ACC112 (cell line): ENCODE data around the gene FAM89B.
A peak's percentile ranks its signal among the peaks of the same experiment; 100 is the strongest.

Experiments
- H2AFZ ChIP-seq: fragments of 200-600 bp; sonication (generic); one replicate; pipeline ENCODE4 v1.6.0; 2017; ENCODE audit warnings: antibody characterized with exemption, low read length; ENCODE audit not compliant: unreplicated experiment
- H3K27ac ChIP-seq: fragments of 200-600 bp; sonication (generic); 2 replicates; pipeline ENCODE4 v1.5.1; 2014; ENCODE audit warnings: low read depth, mild to moderate bottlenecking, antibody characterized with exemption, low read length, moderate library complexity
- H3K27me3 ChIP-seq: fragments of 200-600 bp; sonication (generic); 2 replicates; pipeline ENCODE4 v1.6.1; 2014; ENCODE audit warnings: mild to moderate bottlenecking, antibody characterized with exemption, low read length, moderate library complexity, mixed read lengths; ENCODE audit not compliant: insufficient read depth
- H3K36me3 ChIP-seq: fragments of 200-600 bp; sonication (generic); 2 replicates; pipeline ENCODE4 v1.6.1; 2016; ENCODE audit warnings: mild to moderate bottlenecking, antibody characterized with exemption, low read length, moderate library complexity, mixed read lengths; ENCODE audit not compliant: insufficient read depth
- H3K4me1 ChIP-seq: fragments of 200-600 bp; sonication (generic); one replicate; pipeline ENCODE4 v1.6.1; 2016; ENCODE audit warnings: low read length, mixed read lengths; ENCODE audit not compliant: insufficient read depth, unreplicated experiment, control insufficient read depth
- H3K4me3 ChIP-seq: fragments of 200-600 bp; sonication (generic); 2 replicates; pipeline ENCODE4 v1.5.1; 2014; ENCODE audit warnings: mild to moderate bottlenecking, low read depth, low read length
- H3K79me2 ChIP-seq: fragments of 200-600 bp; sonication (generic); one replicate; pipeline ENCODE4 v1.6.0; 2016; ENCODE audit warnings: low read length; ENCODE audit not compliant: control insufficient read depth, unreplicated experiment, insufficient read depth

FAM89B gene

GRCh38 chr11:65539744-65540289 lies 32.5 kb upstream of the FAM89B start:
- Histone ChIP-seq H3K4me1 (no peaks in the 10 kb centered on the region), H3K27ac (no peak overlapping the region), H3K36me3 (no peaks in the 10 kb centered on the region), H3K79me2 (no peaks in the 10 kb centered on the region), H3K4me3 (peak overlapping the region; percentile 68), H2AFZ (no peak overlapping the region), H3K27me3 (no peaks in the 10 kb centered on the region)

GRCh38 chr11:65540290-65541092 lies 31.8 kb upstream of the FAM89B start:
- Histone ChIP-seq H3K4me1 (no peaks in the 10 kb centered on the region), H3K27ac (peak overlapping the region; percentile 9; the same call in 1 of the 2 replicates), H3K27me3 (no peaks in the 10 kb centered on the region), H2AFZ (no peak overlapping the region), H3K79me2 (no peaks in the 10 kb centered on the region), H3K4me3 (peak overlapping the region; percentile 68), H3K36me3 (no peaks in the 10 kb centered on the region)

GRCh38 chr11:65541093-65541982 lies 31.0 kb upstream of the FAM89B start:
- no peaks in the 10 kb centered on the region for H3K36me3 ChIP-seq
- H3K4me3 ChIP-seq = peak overlapping the region; percentile 68
- no peaks in the 10 kb centered on the region for H3K4me1 ChIP-seq
- no peaks in the 10 kb centered on the region for H3K27me3 ChIP-seq
- no peak overlapping the region for H3K27ac ChIP-seq
- H2AFZ ChIP-seq = no peak overlapping the region
- no peaks in the 10 kb centered on the region for H3K79me2 ChIP-seq

GRCh38 chr11:65542738-65543390 lies 29.5 kb upstream of the FAM89B start:
- Histone ChIP-seq H3K4me3 (no peak overlapping the region), H2AFZ (no peak overlapping the region), H3K4me1 (no peaks in the 10 kb centered on the region), H3K27me3 (no peaks in the 10 kb centered on the region), H3K79me2 (no peaks in the 10 kb centered on the region), H3K27ac (no peak overlapping the region), H3K36me3 (no peaks in the 10 kb centered on the region)

GRCh38 chr11:65545853-65546216 lies 26.5 kb upstream of the FAM89B start:
- Histone ChIP-seq H3K36me3 (0 out of 2 replicates have a peak, but pooled peaks cover 3% of the 10 kb centered on the region), H3K4me3 (no peak overlapping the region), H3K4me1 (no peaks in the 10 kb centered on the region), H3K79me2 (no peaks in the 10 kb centered on the region), H3K27me3 (no peaks in the 10 kb centered on the region), H3K27ac (no peak overlapping the region), H2AFZ (no peak overlapping the region)

- H3K27ac ChIP-seq = no peak overlapping the region
- H3K36me3 ChIP-seq = 0 out of 2 replicates have a peak, but pooled peaks cover 3% of the 10 kb centered on the region
- no peaks in the 10 kb centered on the region for H3K4me1 ChIP-seq
- no peak overlapping the region for H3K4me3 ChIP-seq
- H2AFZ ChIP-seq = no peak overlapping the region
- H3K79me2 ChIP-seq = no peaks in the 10 kb centered on the region
- no peaks in the 10 kb centered on the region for H3K27me3 ChIP-seq
Observed at GRCh38 chr11:65546217-65546958, 25.9 kb upstream of the FAM89B start.

- no peaks in the 10 kb centered on the region for H3K4me1 ChIP-seq
- H3K79me2 ChIP-seq = no peaks in the 10 kb centered on the region
- no peaks in the 10 kb centered on the region for H3K27me3 ChIP-seq
- no peak overlapping the region for H2AFZ ChIP-seq
- H3K4me3 ChIP-seq = no peak overlapping the region
- H3K36me3 ChIP-seq = 0 out of 2 replicates have a peak, but pooled peaks cover 3% of the 10 kb centered on the region
- no peak overlapping the region for H3K27ac ChIP-seq
Observed at GRCh38 chr11:65547446-65548125, 24.8 kb upstream of the FAM89B start.

- 0 out of 2 replicates have a peak, but pooled peaks cover 3% of the 10 kb centered on the region for H3K36me3 ChIP-seq
- no peaks in the 10 kb centered on the region for H3K27me3 ChIP-seq
- H3K79me2 ChIP-seq = no peaks in the 10 kb centered on the region
- no peak overlapping the region for H3K4me3 ChIP-seq
- no peak overlapping the region for H3K27ac ChIP-seq
- no peaks in the 10 kb centered on the region for H3K4me1 ChIP-seq
- H2AFZ ChIP-seq = no peak overlapping the region
Observed at GRCh38 chr11:65548395-65548794, 23.9 kb upstream of the FAM89B start.

GRCh38 chr11:65549096-65549495 lies 23.2 kb upstream of the FAM89B start:
- peaks cover 3% of the 10 kb centered on the region for H3K4me1 ChIP-seq
- H3K27me3 ChIP-seq = no peaks in the 10 kb centered on the region
- no peaks in the 10 kb centered on the region for H3K79me2 ChIP-seq
- H3K27ac ChIP-seq = no peak overlapping the region
- H3K4me3 ChIP-seq = no peak overlapping the region
- H2AFZ ChIP-seq = no peak overlapping the region
- H3K36me3 ChIP-seq = 0 out of 2 replicates have a peak, but pooled peaks cover 3% of the 10 kb centered on the region
